HFF-Myc (cell line): Measurements from ENCODE around the gene CD8A.

Experiments used
- DNase-seq: peaks from one replicate; pipeline ENCODE4 v3.0.0-alpha.2; 2011; ENCODE audit warnings: low read depth; ENCODE audit errors: extremely low read depth
- H3K4me3 ChIP-seq: replicated peaks from 2 replicates; pipeline ENCODE4 v1.5.1; 2011; ENCODE audit warnings: low read depth, mild to moderate bottlenecking, control low read depth, low read length
- CTCF ChIP-seq: IDR thresholded peaks from 2 replicates; pipeline ENCODE4 v1.5.1; 2012; ENCODE audit warnings: mild to moderate bottlenecking, low read depth, low read length, control low read depth; ENCODE audit errors: missing control alignments

CD8A gene

GRCh38 chr2:86826951-86827350 lies 36.2 kb upstream of the CD8A start:
- no peak for DNase-seq
- TF ChIP-seq CTCF = no peak
- no peak overlapping the region for H3K4me3 ChIP-seq

- no peak for TF ChIP-seq CTCF
- no peak for DNase-seq
- H3K4me3 ChIP-seq = no peak overlapping the region
Measured at GRCh38 chr2:86825693-86826381, 35.1 kb upstream of the CD8A start.

- TF ChIP-seq CTCF = no peak
- no peak overlapping the region for H3K4me3 ChIP-seq
- DNase-seq = no peak
Measured at GRCh38 chr2:86825036-86825692, 34.5 kb upstream of the CD8A start.

GRCh38 chr2:86822668-86823345 lies 32.1 kb upstream of the CD8A start:
- H3K4me3 ChIP-seq = no peak overlapping the region
- DNase-seq = no peak
- no peak for TF ChIP-seq CTCF

- no peak for DNase-seq
- no peak for TF ChIP-seq CTCF
- H3K4me3 ChIP-seq = no peak overlapping the region
Measured at GRCh38 chr2:86821842-86822241, 31.1 kb upstream of the CD8A start.

GRCh38 chr2:86821306-86821705 lies 30.6 kb upstream of the CD8A start:
- TF ChIP-seq CTCF = no peak
- no peak for DNase-seq
- no peak overlapping the region for H3K4me3 ChIP-seq
